HepG2 (cell line): Measurements from ENCODE around the gene ZFX. TPM values are rescaled to one million over a fixed set of nuclear protein-coding genes. Genes with fewer than 3 reads are reported as not detected.
A peak's percentile ranks its signal among the peaks of the same experiment; 100 is the strongest.

Experiments
- ATAC-seq: fragments of 200-7000 bp; cut with Tn5 transposase; 3 replicates; pipeline ENCODE4 v1.9.1; 2020; ENCODE audit warnings: mild to moderate bottlenecking, moderate library complexity
- BruUV-seq: library from RNA; stranded (reverse); fragments of 400-500 nt; replicated peaks from 2 replicates; lab custom pipeline; 2021; lab: Mats Ljungman, UMichigan
- CTCF ChIA-PET: fragments of 300-600 bp; formaldehyde crosslinking; extraction: SDS; loops from one replicate; lab custom pipeline; 2021; ENCODE audit warnings: low total read pairs, inconsistent platforms, low intra/inter-chr PET ratio; lab: Yijun Ruan, JAX
- POLR2A ChIA-PET: fragments of 350-600 bp; sonication (Branson Sonifier 250); formaldehyde crosslinking; loops from one replicate; lab custom pipeline; 2020; ENCODE audit warnings: antibody characterized with exemption, inconsistent platforms; lab: Yijun Ruan, JAX
- DNase-seq: peaks from one replicate; pipeline ENCODE4 v3.0.0-alpha.2; 2015; ENCODE audit warnings: low spot score
- FAIRE-seq: peaks from 3 replicates; lab custom pipeline; 2011; peaks lifted over from hg19 to GRCh38; lab: Jason Lieb, UNC
- H2AFZ ChIP-seq: one replicate; pipeline ENCODE4 v1.6.1; 2011; ENCODE audit warnings: low read length, inconsistent platforms
- H3K27ac ChIP-seq: fragments of 300-600 bp; 3 replicates; pipeline ENCODE4 v1.8.0; 2011; ENCODE audit warnings: mixed run types, mild to moderate bottlenecking, mixed read lengths, low read length, inconsistent platforms; ENCODE audit not compliant: insufficient read depth; ENCODE audit errors: extremely low read length
- H3K27me3 ChIP-seq, 2 experiments: fragments of 200-600 bp in 1 of 2; 2 replicates in 1 of 2; 3 replicates in 1 of 2; pipeline versions ENCODE4 v1.6.0 to v1.8.0; 2011; ENCODE audit warnings: low read length in 2 of 2, mild to moderate bottlenecking in 2 of 2, moderate library complexity in 2 of 2, inconsistent platforms in 1 of 2; ENCODE audit not compliant: insufficient read depth in 2 of 2, control insufficient read depth in 1 of 2
- H3K36me3 ChIP-seq, 2 experiments: fragments of 200-600 bp in 1 of 2; replicated peaks in 1 of 2; 2 replicates in 1 of 2; 3 replicates in 1 of 2; pipeline versions ENCODE4 v1.5.1 to v1.8.0; 2011; ENCODE audit warnings: low read length in 2 of 2, inconsistent platforms in 1 of 2; ENCODE audit not compliant: insufficient read depth in 2 of 2, control insufficient read depth in 1 of 2
- H3K4me1 ChIP-seq: 2 replicates; pipeline ENCODE4 v1.5.1; 2012; ENCODE audit warnings: low read length, inconsistent platforms; ENCODE audit not compliant: insufficient read depth
- H3K4me2 ChIP-seq: 2 replicates; pipeline ENCODE4 v1.6.0; 2011; ENCODE audit warnings: low read depth, low read length, inconsistent platforms
- H3K4me3 ChIP-seq, 3 experiments: fragments of 200-600 bp in 1 of 3; sonication (generic), shearing (Covaris generic) in 1 of 3; replicated peaks in 1 of 3; 2 replicates each; pipeline ENCODE4 v1.5.1; 2011 to 2016; ENCODE audit warnings: low read length in 3 of 3, inconsistent platforms in 2 of 3, low read depth in 2 of 3, mild to moderate bottlenecking in 2 of 3, control low read depth in 1 of 3, mixed read lengths in 1 of 3; ENCODE audit not compliant: insufficient read depth in 1 of 3
- H3K79me2 ChIP-seq: one replicate; pipeline ENCODE4 v1.6.1; 2011; ENCODE audit warnings: low read length, inconsistent platforms; ENCODE audit not compliant: insufficient read depth
- H3K9ac ChIP-seq: 2 replicates; pipeline ENCODE4 v1.6.0; 2011; ENCODE audit warnings: mild to moderate bottlenecking, low read depth, low read length, inconsistent platforms; ENCODE audit not compliant: insufficient read depth
- H3K9me3 ChIP-seq: 2 replicates; pipeline ENCODE4 v1.5.1; 2012; ENCODE audit warnings: mild to moderate bottlenecking, low read length
- H4K20me1 ChIP-seq: 2 replicates; pipeline ENCODE4 v1.6.0; 2011; ENCODE audit warnings: inconsistent platforms, mild to moderate bottlenecking, low read length, moderate library complexity; ENCODE audit not compliant: insufficient read depth
- BHLHE40 ChIP-seq: IDR thresholded peaks from 2 replicates; pipeline ENCODE4 v1.6.1; 2011; ENCODE audit warnings: low read length, improper control_type of control experiment
- BRCA1 ChIP-seq: sonication (generic); formaldehyde crosslinking; IDR thresholded peaks from 2 replicates; pipeline ENCODE4 v1.4.0; 2020; ENCODE audit warnings: missing genetic modification reagents
- FOXJ3 ChIP-seq: sonication (generic); formaldehyde crosslinking; IDR thresholded peaks from 2 replicates; pipeline ENCODE4 v1.4.0; 2020; ENCODE audit warnings: missing genetic modification reagents, mild to moderate bottlenecking, borderline replicate concordance
- GATA4 ChIP-seq: sonication (generic); IDR thresholded peaks from 2 replicates; pipeline ENCODE4 v1.6.1; 2016; ENCODE audit warnings: antibody characterized with exemption, low read depth, borderline replicate concordance
- MAF1 ChIP-seq: sonication (generic); formaldehyde crosslinking; IDR thresholded peaks from 2 replicates; pipeline ENCODE4 v1.5.0; 2020; ENCODE audit warnings: missing genetic modification reagents, borderline replicate concordance
- NBN ChIP-seq: fragments of 450-650 bp; conservative IDR thresholded peaks from 2 replicates; pipeline ENCODE4 v1.6.1; 2017
- NR2F1 ChIP-seq, 2 experiments: fragments of 450-650 bp in 1 of 2; formaldehyde crosslinking in 1 of 2; IDR thresholded peaks; 2 replicates each; pipeline versions ENCODE4 v1.5.0 to v1.6.1; 2016 to 2020; ENCODE audit warnings: mild to moderate bottlenecking in 1 of 2, missing compliant biosample characterization in 1 of 2, missing genetic modification reagents in 1 of 2, moderate library complexity in 1 of 2
- PAWR ChIP-seq: sonication (generic); formaldehyde crosslinking; IDR thresholded peaks from 2 replicates; pipeline ENCODE4 v1.4.0; 2020; ENCODE audit warnings: missing genetic modification reagents, mild to moderate bottlenecking, borderline replicate concordance
- XRCC5 ChIP-seq: fragments of 200-400 bp; formaldehyde crosslinking; optimal IDR thresholded peaks from 2 replicates; pipeline ENCODE3; 2017; ENCODE audit warnings: mild to moderate bottlenecking, low read length
- ZFX ChIP-seq: sonication (generic); formaldehyde crosslinking; IDR thresholded peaks from 2 replicates; pipeline ENCODE4 v1.4.0; 2020; ENCODE audit warnings: mild to moderate bottlenecking, low read depth, missing genetic modification reagents, moderate library complexity
- ZNF430 ChIP-seq: sonication (generic); formaldehyde crosslinking; IDR thresholded peaks from 2 replicates; pipeline ENCODE4 v1.9.0; 2021; ENCODE audit warnings: mild to moderate bottlenecking, missing genetic modification reagents
- WGBS: methylation state at CpG from one replicate; pipeline ENCODE4 v1.1.6; 2017; ENCODE audit warnings: low lambda C conversion rate; 5-methylcytosine and 5-hydroxymethylcytosine counted together
- in situ Hi-C: cut with HindIII; loops from 2 replicates; pipeline ENCODE4 v1.10.0; 2017; ENCODE audit warnings: low pct_unique_long_range_greater_than_20kb; ENCODE audit not compliant: extremely low pct_ligation_motif_present
- intact Hi-C: fragments of 100-400 bp; cut with micrococcal nuclease; formaldehyde crosslinking; loops from one replicate; pipeline ENCODE4 v1.10.0; 2022; ENCODE audit not compliant: unreplicated experiment
- polyA plus RNA-seq, 8 experiments: library from polyadenylated mRNA; depleted of rRNA in 3 of 8; stranded (reverse) in 7 of 8; unstranded in 1 of 8; fragments of >200 nt; fragmentation: Illumina TruSeq in 4 of 8; extraction: Trizol in 4 of 8; gene quantifications; 2 replicates each; pipeline versions ENCODE4 v1.2.1 to v1.2.3, GENCODE V29; 2011 to 2016; ENCODE audit warnings: low read depth in 4 of 8, missing spikeins in 1 of 8, mixed read lengths in 1 of 8; ENCODE audit not compliant: insufficient read depth in 1 of 8
- total RNA-seq, 5 experiments: library from RNA; depleted of rRNA; stranded (reverse); fragments of >200 nt; fragmentation: Illumina TruSeq; extraction: Trizol; gene quantifications; 2 replicates each; pipeline ENCODE4 v1.2.3, GENCODE V29; 2016; ENCODE audit warnings: low read depth in 1 of 5
- TF ChIP-seq, protein P1 (sequence below): sonication (generic); formaldehyde crosslinking; IDR thresholded peaks from 2 replicates; pipeline ENCODE4 v1.5.0; 2020; ENCODE audit warnings: missing genetic modification reagents
- TF ChIP-seq, protein P2 (sequence below): sonication (generic); formaldehyde crosslinking; IDR thresholded peaks from 2 replicates; pipeline ENCODE4 v1.8.1; 2023; ENCODE audit warnings: mild to moderate bottlenecking, moderate library complexity, missing genetic modification reagents
- TF ChIP-seq, protein P3 (sequence below): sonication (generic); formaldehyde crosslinking; IDR thresholded peaks from 2 replicates; pipeline ENCODE4 v1.4.0; 2020; ENCODE audit warnings: mild to moderate bottlenecking, missing genetic modification reagents
- TF ChIP-seq, protein P4 (sequence below): IDR thresholded peaks from 2 replicates; pipeline ENCODE4 v1.6.1; 2016; ENCODE audit warnings: missing genetic modification reagents, missing compliant biosample characterization
- TF ChIP-seq, protein P5 (sequence below): sonication (generic); formaldehyde crosslinking; IDR thresholded peaks from 2 replicates; pipeline ENCODE4 v1.8.1; 2023; ENCODE audit warnings: missing genetic modification reagents, mild to moderate bottlenecking, borderline replicate concordance
- TF ChIP-seq, protein P6 (sequence below): sonication (generic); formaldehyde crosslinking; IDR thresholded peaks from 2 replicates; pipeline ENCODE4 v1.5.0; 2020; ENCODE audit warnings: mild to moderate bottlenecking, missing genetic modification reagents

The ZFX gene
- total and polyA plus RNA-seq, 2 of the 13 experiments (the other 11 are each of a cell fraction or from before 2014, with no cell fraction given): 13.8 to 37.3 TPM

DNA sequence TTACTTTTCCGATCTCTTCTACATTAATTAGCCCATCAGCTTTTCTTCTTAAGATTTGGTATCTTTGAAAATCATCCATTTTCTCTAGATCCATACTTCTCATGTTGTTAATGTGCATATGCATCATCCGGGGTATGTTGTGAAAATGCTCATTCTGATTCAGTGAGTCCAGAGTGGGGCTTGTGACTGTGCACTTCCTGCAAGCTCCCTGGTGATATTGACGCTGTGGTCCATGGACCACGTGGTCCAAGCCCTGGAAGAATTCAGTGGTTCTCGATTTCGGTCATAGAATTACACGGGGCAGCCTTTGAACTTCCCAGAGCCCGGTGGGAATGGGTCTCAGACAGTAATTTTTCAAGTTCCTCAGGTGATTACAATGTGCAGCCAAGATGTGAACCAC lies 69.8 kb downstream of the ZFX start:
- no peak for FAIRE-seq
- intact Hi-C loops: no loop called here
- CTCF ChIA-PET: no interaction called here
- TF ChIP-seq NR2F1 (CRISPR knock-in tag; IDR thresholded peaks at IDR 0.05) (no peak), ZFX (no peak), ZNF430 (no peak), PAWR (CRISPR knock-in tag) (no peak), MAF1 (CRISPR knock-in tag) (no peak), NBN (no peak), GATA4 (no peak), BRCA1 (CRISPR knock-in tag) (no peak), FOXJ3 (CRISPR knock-in tag) (no peak), XRCC5 (no peak), BHLHE40 (no peak)
- TF ChIP-seq, protein P1, sequence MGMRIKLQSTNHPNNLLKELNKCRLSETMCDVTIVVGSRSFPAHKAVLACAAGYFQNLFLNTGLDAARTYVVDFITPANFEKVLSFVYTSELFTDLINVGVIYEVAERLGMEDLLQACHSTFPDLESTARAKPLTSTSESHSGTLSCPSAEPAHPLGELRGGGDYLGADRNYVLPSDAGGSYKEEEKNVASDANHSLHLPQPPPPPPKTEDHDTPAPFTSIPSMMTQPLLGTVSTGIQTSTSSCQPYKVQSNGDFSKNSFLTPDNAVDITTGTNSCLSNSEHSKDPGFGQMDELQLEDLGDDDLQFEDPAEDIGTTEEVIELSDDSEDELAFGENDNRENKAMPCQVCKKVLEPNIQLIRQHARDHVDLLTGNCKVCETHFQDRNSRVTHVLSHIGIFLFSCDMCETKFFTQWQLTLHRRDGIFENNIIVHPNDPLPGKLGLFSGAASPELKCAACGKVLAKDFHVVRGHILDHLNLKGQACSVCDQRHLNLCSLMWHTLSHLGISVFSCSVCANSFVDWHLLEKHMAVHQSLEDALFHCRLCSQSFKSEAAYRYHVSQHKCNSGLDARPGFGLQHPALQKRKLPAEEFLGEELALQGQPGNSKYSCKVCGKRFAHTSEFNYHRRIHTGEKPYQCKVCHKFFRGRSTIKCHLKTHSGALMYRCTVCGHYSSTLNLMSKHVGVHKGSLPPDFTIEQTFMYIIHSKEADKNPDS (CRISPR knock-in tag): no peak
- TF ChIP-seq, protein P2, sequence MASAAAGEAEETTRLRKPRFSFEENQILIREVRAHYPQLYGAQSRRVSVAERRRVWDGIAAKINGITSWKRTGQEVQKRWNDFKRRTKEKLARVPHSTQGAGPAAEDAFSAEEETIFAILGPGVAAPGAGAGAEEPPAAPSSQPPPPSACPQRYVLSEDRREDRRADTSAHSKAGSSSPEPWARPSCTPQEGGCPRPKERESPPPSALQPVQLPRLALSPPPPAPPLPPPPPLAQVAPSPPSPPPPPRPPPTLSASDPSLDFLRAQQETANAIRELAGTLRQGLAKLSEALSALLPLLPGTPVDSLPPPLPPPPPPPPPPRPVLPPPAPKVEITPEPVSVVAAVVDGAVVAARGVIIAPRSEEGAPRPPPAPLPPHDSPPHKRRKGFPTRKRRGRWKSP (CRISPR knock-in tag): no peak
- TF ChIP-seq, protein P3, sequence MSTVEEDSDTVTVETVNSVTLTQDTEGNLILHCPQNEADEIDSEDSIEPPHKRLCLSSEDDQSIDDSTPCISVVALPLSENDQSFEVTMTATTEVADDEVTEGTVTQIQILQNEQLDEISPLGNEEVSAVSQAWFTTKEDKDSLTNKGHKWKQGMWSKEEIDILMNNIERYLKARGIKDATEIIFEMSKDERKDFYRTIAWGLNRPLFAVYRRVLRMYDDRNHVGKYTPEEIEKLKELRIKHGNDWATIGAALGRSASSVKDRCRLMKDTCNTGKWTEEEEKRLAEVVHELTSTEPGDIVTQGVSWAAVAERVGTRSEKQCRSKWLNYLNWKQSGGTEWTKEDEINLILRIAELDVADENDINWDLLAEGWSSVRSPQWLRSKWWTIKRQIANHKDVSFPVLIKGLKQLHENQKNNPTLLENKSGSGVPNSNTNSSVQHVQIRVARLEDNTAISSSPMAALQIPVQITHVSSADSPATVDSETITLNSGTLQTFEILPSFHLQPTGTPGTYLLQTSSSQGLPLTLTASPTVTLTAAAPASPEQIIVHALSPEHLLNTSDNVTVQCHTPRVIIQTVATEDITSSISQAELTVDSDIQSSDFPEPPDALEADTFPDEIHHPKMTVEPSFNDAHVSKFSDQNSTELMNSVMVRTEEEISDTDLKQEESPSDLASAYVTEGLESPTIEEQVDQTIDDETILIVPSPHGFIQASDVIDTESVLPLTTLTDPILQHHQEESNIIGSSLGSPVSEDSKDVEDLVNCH (CRISPR knock-in tag): no peak
- TF ChIP-seq, protein P4, sequence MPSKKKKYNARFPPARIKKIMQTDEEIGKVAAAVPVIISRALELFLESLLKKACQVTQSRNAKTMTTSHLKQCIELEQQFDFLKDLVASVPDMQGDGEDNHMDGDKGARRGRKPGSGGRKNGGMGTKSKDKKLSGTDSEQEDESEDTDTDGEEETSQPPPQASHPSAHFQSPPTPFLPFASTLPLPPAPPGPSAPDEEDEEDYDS (CRISPR knock-in tag): no peak
- TF ChIP-seq, protein P5, sequence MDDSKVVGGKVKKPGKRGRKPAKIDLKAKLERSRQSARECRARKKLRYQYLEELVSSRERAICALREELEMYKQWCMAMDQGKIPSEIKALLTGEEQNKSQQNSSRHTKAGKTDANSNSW (CRISPR knock-in tag): no peak
- TF ChIP-seq, protein P6, sequence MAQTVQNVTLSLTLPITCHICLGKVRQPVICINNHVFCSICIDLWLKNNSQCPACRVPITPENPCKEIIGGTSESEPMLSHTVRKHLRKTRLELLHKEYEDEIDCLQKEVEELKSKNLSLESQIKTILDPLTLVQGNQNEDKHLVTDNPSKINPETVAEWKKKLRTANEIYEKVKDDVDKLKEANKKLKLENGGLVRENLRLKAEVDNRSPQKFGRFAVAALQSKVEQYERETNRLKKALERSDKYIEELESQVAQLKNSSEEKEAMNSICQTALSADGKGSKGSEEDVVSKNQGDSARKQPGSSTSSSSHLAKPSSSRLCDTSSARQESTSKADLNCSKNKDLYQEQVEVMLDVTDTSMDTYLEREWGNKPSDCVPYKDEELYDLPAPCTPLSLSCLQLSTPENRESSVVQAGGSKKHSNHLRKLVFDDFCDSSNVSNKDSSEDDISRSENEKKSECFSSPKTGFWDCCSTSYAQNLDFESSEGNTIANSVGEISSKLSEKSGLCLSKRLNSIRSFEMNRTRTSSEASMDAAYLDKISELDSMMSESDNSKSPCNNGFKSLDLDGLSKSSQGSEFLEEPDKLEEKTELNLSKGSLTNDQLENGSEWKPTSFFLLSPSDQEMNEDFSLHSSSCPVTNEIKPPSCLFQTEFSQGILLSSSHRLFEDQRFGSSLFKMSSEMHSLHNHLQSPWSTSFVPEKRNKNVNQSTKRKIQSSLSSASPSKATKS: no peak

More for the DNA sequence above, 69.8 kb downstream of the ZFX start:
- no peak for DNase-seq
- H3K4me2 ChIP-seq: no peak overlapping the region
- H3K9ac ChIP-seq: no peak overlapping the region
- no peaks in the 10 kb centered on the region for H3K79me2 ChIP-seq
- POLR2A ChIA-PET: no interaction called here
- in situ Hi-C loops: no loop called here
- no peak overlapping the region for H2AFZ ChIP-seq
- peak; percentile 12; the same call in 2 of the 3 replicates for ATAC-seq
- H3K9me3 ChIP-seq: no peaks in the 10 kb centered on the region
- no peak overlapping the region for H3K27ac ChIP-seq
- H3K4me3 ChIP-seq: no peak overlapping the region
- WGBS: 80% methylated on average over 3 of the region's 8 CpGs
- BruUV-seq: no TSS peak
- no peaks in the 10 kb centered on the region for H3K36me3 ChIP-seq
- H3K4me1 ChIP-seq: peaks cover 22% of the 10 kb centered on the region
- H3K27me3 ChIP-seq: no peaks in the 10 kb centered on the region
- H4K20me1 ChIP-seq: no peaks in the 10 kb centered on the region
